Middle frontal gyrus (tissue), 1 donor: ENCODE results near the gene CHD1L.
"Not testable (repeated sequence)": the region's sequence is repeated elsewhere in the genome, so short reads cannot be mapped to it uniquely, and the experiment has no call there.

Source experiments
- DNase-seq: peaks from one replicate; pipeline ENCODE4 v3.0.0-alpha.2; 2015; ENCODE audit warnings: low spot score; ENCODE audit errors: extremely low spot score

Gene CHD1L

DNA sequence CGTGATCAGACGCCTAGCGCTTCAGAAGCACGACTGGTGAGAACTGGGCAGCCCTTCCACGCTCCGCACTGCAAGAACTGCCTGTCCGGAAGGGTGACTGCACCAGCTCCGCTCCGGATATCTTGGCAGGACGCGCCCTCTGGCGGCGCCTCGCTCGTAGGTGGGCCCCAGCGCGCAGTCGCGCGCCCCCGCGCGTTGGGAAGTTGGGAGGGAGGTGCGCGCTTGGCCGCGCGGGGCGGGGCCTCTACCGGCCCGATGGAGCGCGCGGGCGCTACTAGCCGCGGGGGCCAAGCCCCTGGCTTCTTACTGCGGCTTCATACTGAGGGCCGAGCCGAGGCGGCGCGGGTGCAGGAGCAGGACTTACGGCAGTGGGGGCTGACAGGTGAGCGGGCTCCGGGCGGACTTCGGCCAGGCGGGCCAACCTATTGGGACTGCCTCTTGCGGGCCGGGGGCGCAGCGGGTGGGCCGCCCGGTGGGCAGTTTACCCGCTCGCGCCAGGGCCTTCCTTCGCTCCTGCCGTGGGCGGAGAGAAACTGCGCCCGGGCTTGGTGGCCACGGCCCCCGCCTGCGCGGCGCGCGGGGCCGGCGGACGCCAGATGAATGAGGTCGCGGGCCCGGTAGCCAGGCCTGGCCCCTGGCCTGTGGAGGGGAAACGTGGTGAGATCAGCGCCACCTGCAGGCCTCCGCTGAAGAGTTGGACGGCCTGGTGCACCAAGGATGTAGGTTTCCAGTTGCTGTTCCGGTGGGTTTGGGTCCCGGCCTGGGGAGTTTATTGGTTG lies at the start of gene CHD1L:
TSS of gene CHD1L (plus strand) at position 236 of the 779 bp plus-strand sequence. CDS start at position 256, 20 bp downstream.
- peak; percentile 92 for DNase-seq

DNA sequence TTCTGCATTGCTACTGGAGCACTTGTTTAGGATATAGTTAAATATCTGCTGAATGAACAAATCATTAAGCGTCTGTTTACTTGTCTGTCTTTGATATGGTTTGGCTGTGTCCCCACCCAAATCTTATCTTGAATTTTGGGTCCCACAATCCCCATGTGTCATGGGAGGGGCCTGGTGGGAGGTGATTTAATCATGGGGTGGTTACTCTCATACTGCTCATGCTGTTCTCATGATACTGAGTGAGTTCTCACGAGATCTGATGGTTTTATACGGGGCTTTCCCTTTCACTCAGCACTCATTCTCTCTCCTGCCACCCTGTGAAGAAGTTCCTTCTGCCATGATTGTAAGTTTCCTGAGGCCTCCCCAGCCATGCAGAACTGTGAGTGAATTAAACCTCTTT lies 45.2 kb upstream of the CHD1L start:
- DNase-seq = not testable (repeated sequence)

DNA sequence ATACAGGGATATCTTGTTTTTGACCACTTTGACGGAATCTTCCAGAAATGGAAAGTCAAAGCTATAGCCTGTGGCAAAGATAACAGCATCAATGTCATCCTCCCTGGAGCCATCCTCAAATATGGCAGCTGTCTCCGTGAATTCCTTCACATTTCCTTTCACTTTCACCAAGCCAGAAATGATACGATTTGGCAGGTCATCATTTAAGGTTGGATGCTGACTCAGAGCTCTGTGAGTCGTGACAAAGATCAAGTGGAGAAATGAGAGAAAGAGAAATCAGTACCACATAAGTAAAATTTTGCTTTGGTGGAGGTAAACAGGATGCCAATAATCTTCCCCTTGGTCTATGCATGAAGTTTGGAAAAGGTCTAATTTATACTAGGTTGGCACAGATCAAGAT lies 41.2 kb upstream of the CHD1L start:
- DNase-seq = no peak

DNA sequence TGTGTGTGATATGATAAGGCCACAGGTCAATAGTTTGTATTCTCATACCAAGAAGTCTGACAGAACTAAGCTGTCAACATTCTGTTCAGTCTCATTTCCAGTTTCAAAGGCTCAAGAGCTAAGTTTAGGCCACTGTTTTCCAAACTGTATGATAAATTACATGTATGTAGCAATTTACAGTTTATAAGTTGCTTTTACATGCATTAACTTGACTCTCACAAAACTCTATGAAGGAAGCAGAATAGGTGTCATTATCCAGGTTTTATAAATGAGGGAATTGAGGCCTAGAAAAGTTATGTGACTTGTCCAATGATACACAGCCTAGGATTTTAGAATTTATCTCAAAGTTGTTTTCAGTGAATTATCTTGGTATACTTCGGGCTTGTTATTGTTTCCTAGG lies 40.7 kb upstream of the CHD1L start:
- DNase-seq = no peak

DNA sequence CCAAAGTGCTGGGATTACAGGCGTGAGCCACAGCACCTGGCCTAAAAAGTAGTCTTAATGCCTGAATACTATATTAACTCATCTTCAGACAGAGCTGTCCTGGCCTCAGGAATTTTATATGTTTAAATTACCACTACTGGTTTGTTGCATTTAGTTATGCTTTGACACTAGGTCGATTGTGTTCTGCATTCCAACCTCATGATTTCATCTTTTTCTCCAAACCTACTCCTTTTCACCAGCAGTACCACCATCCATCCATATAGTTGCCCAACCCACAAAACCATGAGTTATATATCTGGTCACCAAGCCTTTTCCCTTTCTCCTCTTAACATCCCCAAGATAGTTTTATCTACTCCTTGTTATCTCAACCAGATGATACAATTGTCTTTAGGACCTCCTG lies 39.9 kb upstream of the CHD1L start:
- no peak for DNase-seq

DNA sequence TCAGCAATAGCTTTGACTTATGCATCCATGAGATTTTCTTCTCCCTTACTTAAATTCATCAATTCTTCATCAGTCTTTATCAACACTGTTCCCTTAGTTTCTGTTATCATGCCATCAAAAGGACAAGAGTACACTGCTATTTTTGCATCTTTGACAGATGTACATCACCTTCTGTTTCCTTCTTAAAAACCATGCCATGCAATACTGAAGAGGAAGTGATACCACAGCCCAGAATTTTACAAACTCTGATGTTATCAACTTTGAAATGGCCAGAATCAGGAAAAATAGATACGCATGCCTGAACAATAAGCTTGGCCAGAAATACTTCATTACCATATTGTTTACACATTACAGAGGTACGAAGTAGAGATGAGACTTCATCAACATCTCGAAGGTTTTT lies 38.4 kb upstream of the CHD1L start:
- DNase-seq = no peak

DNA sequence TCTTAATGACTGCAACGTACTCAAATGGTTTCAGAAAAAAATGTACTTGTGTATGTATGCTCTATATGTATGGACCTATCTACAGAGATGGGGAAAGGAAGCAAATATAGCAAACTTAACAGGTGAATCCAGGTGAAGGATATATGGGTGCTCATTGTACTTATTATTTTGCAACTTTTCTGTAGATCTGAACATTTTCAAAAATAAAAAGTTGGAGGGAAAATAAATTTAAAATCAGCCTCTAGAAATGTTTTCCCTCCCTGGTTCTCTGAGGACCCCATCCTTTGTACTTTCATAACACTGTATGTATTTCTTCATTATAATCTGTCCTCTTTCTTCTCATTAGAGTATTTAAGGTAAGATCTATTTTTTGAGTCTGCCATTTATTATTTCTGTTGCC lies 35.3 kb upstream of the CHD1L start:
- DNase-seq = no peak

DNA sequence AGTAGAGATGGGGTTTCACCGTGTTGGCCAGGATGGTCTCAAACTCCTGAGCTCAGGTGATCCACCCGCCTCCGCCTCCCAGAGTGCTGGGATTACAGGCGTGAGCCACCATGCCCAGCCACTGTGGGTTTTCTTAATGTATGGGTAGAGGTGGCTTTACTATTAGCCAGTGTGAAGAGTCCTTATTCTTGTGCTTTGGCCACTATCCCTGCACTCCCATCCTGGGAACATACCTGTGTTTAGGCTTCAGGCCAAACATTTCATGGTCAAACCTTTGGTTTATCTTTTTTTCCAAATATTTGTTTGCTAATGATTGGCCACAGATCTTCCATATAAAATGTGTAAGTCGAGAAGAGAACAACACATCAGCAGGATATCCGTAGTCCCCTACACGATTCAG lies 33.9 kb upstream of the CHD1L start:
- DNase-seq = no peak

DNA sequence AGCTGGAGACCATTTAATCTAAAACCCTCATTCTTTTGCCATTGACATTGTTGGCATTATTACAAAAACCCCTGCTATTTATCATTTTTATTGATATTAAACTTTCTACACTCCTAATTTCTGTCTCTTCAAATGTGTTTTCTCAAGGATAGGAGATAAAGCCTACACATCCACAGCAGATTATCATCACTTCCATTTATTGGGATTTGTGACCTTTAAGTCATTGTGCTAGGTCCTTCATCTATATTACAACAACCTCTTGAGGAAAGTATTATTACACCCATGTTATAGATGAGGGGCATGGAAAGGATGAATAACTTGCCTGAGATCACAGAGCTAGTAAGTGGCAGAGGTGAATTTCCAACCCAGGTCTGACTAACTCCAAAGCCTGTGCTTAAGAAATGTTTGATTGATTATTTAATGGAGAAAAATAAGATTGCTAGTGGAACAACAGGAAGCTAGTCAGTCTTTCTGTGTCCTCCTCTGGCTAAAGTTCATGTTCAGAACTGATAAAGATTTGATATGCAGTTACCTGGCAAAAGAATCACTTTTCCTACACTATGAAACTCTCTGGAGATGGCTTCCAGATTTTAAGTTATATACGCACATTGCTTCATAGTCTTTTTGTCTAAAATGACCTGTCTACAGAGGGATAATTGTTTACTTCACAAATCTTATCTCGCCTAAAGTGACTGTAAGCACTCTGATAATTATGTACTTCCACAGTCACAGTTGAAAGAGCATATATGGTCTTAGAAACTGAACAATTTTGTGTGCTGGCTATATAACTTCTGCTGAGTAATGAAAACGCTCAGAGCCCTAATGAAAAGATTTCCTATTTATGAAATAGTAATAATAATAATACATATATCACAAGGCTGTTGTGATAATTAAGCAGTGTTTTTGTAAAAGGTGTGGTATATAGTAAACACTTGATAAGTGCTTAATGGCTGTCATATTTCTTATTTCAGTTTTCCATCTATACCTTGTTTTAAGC lies 32.4 kb upstream of the CHD1L start:
- DNase-seq = no peak

DNA sequence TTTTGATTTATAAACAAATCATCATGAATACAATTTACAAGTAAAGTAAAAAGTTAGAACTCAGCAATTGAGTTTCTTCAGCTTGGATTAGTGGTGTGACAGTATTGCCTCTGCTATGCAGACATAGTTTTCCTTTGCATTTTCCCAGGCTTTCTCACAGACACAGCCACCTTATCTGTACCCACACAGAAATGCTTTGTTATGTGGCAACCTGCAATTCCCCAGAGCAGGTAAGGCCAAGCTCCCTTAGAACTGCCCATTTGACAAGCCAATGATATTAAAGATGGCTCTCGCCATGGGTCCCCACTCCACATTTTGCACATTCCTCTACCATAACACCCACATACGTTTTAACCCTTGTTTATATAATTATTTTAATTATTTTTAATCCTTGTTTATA lies 31.5 kb upstream of the CHD1L start:
- DNase-seq = no peak

DNA sequence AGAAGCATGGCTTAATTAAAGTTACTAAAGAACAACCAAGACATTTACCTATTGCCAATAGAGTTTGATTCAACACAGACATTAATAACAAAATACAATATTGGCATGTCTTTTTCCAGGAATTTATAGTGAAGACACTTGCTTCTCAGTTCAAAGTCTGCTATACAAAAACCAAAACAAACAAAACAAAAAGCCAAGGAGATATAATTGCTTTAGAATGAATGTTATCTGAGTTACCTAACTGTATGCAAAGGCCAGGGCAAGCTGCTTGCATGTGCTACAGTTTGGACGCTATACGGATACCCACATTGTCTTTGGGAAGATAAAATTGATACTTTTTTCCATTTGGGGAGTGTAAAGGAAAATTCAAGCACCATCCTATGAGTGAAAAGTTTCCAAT lies 30.9 kb upstream of the CHD1L start:
- DNase-seq = no peak

DNA sequence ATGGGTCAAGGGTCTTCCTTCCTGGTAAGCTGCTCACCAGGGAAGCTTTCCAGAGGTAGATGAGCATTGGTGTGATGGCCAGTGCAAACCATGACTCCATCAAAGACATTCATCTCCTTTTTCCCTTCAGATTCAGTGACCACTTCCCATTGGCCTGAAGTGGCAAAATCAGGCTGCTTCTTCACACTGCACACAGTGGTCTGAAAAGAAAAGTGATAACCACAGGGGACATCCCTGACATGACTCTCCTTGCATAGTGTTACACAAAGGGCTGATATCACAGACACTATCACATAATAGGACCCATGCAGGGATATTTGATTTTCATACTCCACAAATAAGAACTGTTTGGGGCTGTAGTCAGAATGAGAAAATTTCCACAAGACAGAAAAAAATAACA lies 29.2 kb upstream of the CHD1L start:
- no peak for DNase-seq

DNA sequence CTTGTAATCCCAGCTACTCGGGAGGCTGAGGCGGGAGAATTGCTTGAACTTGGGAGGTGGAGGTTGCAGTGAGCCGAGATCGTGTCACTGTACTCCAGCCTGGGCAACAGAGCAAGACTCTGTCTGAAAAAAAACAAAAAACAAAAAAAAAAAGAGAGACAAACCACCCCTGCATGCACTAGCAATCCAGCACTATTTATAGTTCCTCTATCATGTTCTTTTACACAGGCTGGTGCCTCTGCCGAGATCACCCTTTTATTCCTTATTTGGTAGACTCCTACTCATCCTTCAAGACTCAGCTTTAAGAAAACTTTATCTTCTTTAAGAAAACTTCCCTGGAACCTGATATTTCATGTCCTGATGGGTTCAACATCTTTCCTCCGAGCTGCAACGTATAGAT lies 28.2 kb upstream of the CHD1L start:
- DNase-seq = no peak

DNA sequence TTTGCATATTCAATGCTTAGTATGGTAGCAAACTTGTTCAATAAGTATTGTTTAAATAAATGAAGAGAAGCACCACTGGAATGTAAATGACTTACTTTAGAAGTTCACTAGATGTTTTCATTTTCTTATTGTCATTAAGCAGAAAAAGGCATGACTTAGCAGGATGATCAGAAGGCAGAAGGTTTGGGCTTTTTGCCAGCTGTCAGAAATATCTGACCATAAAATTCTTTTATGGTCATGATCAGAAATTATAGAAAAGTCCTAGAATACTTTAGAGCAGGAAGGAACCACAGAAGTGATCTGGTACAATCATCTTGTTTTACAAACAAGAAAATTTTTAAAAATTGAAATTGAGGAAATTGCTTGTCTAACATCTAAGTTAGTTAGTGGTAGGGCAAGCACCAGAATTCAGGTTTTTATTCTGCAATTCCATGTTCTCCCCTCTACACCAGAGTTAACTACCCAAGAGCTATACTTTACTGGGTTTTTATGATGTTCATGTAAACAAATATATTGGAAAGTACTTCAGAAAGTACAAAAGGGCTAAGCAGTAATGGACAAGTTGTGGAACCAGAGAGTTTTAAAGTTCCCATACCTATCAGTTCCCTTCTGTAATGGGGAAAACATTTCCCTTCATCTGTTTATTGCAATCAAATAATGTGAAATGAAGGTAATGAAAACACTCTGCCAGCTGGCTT lies 27.5 kb upstream of the CHD1L start:
- no peak for DNase-seq

DNA sequence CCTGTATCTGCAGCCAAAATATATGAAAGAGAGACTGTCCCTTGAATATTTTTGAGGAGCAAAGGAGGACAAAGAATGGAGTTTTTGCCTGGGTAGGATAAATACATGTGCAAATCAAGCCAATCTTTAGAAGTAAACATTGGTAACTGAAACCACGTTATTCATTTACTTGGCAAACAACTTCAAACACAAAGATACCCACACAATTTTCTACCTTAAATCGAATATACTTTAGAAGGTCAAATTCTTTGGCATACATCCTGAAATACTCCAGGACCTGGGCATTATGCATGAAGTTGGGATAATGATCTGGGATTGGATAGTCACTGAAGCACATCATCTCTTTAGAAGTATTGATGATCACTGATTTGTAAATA lies 27.0 kb upstream of the CHD1L start:
- DNase-seq = no peak

DNA sequence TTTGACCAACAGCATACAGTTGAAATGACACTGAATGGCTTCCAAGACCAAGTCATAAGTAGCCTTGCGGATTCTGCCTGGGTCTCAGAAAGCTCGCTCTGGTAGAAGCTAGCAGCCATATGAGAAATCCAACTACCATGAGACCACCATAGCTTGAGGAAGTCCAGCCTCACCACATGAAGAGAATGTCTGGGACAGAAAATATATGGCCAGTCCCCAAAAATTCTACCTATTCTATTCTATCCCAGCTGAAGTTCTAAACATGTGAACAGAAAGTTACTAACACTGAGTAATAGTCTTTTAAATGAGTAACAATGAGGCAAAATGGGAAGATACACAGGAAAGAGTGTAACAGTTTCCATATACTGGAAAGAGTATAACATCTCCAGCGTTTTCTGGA lies 26.4 kb upstream of the CHD1L start:
- DNase-seq = no peak

DNA sequence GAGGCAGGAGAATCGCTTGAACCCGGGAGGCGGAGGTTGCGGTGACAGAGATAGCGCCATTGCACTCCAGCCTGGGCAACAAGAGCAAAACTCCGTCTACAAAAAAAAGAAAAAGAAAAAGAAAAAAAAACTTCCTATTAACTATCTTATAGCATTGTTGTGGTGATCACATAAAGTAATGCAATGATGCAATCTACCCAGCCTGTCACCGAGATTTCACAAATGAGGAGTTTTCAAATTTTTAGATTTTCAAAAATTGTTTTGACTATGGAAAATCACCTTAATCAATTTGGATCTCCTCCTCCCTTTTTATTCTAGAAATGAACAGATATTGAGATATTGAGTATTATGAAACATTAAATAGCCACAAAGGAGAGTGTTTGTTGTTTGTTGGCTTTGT lies 25.3 kb upstream of the CHD1L start:
- DNase-seq = no peak

DNA sequence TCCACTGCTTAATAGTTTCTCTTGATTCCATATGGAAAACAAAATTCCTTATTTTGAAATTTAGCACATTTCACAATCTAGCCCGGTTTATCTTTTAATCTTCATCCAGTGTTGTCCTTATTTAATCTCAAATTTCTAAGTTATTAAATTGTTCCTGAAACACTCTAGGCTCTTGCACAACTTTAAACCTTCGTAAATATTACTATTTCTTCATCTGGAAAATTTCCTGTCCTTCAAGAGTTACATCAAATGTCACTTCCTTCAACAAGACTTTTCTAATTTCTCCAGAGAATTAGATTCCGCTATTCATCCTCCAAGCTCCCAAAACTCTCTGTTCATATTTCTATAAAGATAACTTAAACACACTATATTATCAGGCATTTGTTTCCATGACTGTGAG lies 23.9 kb upstream of the CHD1L start:
- no peak for DNase-seq

DNA sequence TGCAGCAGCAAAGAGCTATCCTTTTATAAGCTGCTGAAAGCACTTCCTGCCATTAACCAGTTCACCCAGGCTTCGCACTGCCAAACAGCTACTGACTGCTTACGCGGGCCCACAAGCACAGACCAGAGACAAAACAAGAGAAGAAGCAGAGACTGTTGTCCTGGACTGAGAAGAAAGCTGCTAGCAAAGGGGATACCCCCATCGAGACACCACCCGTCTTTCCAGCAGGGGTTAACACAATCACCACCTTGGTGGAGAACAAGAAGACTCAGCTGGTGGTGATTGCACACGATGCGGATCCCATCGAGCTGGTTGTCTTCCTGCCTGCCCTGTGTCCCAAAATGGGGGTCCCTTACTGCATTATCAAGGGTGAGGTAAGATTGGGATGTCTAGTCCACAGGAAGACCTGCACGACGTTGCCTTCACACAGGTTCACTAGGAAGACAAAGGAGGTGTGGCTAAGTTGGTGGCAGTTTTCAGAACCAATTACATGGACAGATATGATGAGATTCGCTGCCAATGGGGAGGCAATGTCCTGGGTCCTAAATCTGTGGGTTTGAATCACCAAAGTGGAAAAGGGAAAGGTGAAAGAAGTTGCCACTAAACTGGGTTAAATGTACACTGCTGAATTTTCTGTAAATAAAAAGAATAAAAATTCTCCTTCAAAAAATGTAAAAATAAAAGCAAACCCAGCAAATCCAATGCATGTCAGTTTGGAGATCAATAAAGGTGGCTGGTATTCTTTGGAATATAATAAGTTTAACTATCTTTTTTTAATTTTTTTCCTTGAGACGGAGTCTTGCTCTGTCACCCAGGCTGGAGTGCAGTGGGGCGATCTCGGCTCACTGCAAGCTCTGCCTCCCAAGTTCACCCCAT lies 18.5 kb upstream of the CHD1L start:
- DNase-seq = no peak

DNA sequence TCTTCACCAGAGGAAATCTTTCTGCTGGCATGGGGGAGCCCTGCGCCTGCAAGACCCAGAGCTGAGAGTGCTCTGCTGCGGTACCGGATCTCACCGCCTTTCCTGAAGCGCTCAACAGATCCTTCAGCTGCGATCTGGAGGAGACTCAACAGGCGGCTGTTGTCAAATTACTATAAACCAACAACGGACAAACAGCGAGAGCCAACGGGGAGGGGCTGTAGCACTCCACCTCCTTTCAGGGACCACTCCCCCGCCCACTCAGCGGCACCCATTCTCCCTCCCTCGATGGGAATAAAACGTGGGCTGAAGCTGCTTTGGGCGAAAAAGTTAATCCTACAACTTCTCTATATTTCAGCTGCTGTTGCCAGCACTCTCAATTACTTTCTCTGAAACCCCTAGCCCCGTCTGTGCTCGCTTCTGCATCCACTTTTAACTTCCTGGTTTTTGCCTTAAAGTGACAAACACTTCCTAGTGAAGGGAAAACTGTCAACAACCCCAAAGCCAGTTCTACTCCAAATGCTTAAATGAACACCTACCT lies 17.2 kb upstream of the CHD1L start, which contains the start of gene FMO5:
TSS of gene FMO5 (minus strand) at position 147 of the 538 bp plus-strand sequence. CDS start 310 bp downstream, outside the sequence.
- no peak for DNase-seq
